ENCODE data around the gene HADHB.
A peak's percentile ranks its signal among the peaks of the same experiment; 100 is the strongest.
"Not testable (repeated sequence)": the region's sequence is repeated elsewhere in the genome, so short reads cannot be mapped to it uniquely, and the experiment has no call there.

HADHB gene

GRCh38 chr2:26298286-26298637, 53.5 kb downstream of the HADHB start:
- DNase-seq = no peak

GRCh38 chr2:26298638-26299393, 54.1 kb downstream of the HADHB start:
- DNase-seq = peak; percentile 25 to 38

- peak; percentile 9 to 31 for DNase-seq
These were observed 54.8 kb downstream of the HADHB start for GRCh38 chr2:26299471-26300101.

- DNase-seq = peak in 1 of 2 donors; percentile 5
These were observed 55.6 kb downstream of the HADHB start for GRCh38 chr2:26300234-26300925.

- no peak for DNase-seq
These were observed 58.1 kb downstream of the HADHB start for GRCh38 chr2:26302846-26303245.

- not testable (repeated sequence) for DNase-seq
These were observed 60.4 kb downstream of the HADHB start for GRCh38 chr2:26305094-26305493.

GRCh38 chr2:26305540-26305939, 60.8 kb downstream of the HADHB start:
- DNase-seq = no peak

GRCh38 chr2:26309921-26310320, 65.2 kb downstream of the HADHB start:
- DNase-seq = no peak

GRCh38 chr2:26312471-26312870, 67.7 kb downstream of the HADHB start:
- no peak for DNase-seq

GRCh38 chr2:26313446-26313845, 68.7 kb downstream of the HADHB start:
- DNase-seq = no peak

GRCh38 chr2:26314243-26314642, 69.5 kb downstream of the HADHB start:
- no peak for DNase-seq

GRCh38 chr2:26316041-26316440, 71.3 kb downstream of the HADHB start:
- no peak for DNase-seq

GRCh38 chr2:26316845-26317244, 72.1 kb downstream of the HADHB start:
- DNase-seq = no peak

GRCh38 chr2:26317377-26318105, 72.8 kb downstream of the HADHB start:
- no peak for DNase-seq

- DNase-seq = no peak
These were observed 74.2 kb downstream of the HADHB start for GRCh38 chr2:26318950-26319349.

GRCh38 chr2:26324479-26324878, 79.7 kb downstream of the HADHB start:
- not testable (repeated sequence) for DNase-seq

- no peak for DNase-seq
These were observed 80.2 kb downstream of the HADHB start for GRCh38 chr2:26324903-26325302.

- DNase-seq = no peak
These were observed 81.1 kb downstream of the HADHB start for GRCh38 chr2:26325851-26326250.

- no peak for DNase-seq
These were observed 81.8 kb downstream of the HADHB start for GRCh38 chr2:26326514-26326913.

- no peak for DNase-seq
These were observed 82.8 kb downstream of the HADHB start for GRCh38 chr2:26327291-26328272.

GRCh38 chr2:26329083-26329482, 84.3 kb downstream of the HADHB start:
- not testable (repeated sequence) for DNase-seq

GRCh38 chr2:26330114-26330549, 85.4 kb downstream of the HADHB start:
- DNase-seq = peak; percentile 77

Measured in CD4-positive, alpha-beta T cell treated with Interleukin-1 beta for 1 hour (primary cell).